Measurements from ENCODE around the gene POLR1G. TPM values are rescaled to one million over a fixed set of nuclear protein-coding genes. Genes with fewer than 3 reads are reported as not detected.
A peak's percentile ranks its signal among the peaks of the same experiment; 100 is the strongest.

The POLR1G gene
- total and polyA plus RNA-seq, 9 of the 15 experiments (the other 6 are each of a cell fraction or from before 2014, with no cell fraction given): 3.0 to 50.1 (median 27.4) TPM

- TF ChIP-seq ZFP36 (IDR thresholded peaks at IDR 0.05; ENCODE audit: low read depth, low read length, partially characterized antibody) (no peak), ARID3A (IDR thresholded peaks at IDR 0.05; ENCODE audit: borderline replicate concordance, low read depth, low read length) (peak; percentile 31; the same call in 1 of the 2 replicates), PURB (CRISPR knock-in tag; IDR thresholded peaks at IDR 0.05; ENCODE audit: low read depth) (no peak), TFAP4 (CRISPR knock-in tag; IDR thresholded peaks at IDR 0.05; ENCODE audit: borderline replicate concordance) (peak; percentile 94), ZNF830 (CRISPR knock-in tag; IDR thresholded peaks at IDR 0.05) (no peak), PBX2 (CRISPR knock-in tag; IDR thresholded peaks at IDR 0.05; ENCODE audit: low read depth) (no peak), PBX2 (tag; conservative IDR thresholded peaks at IDR 0.05; ENCODE audit: low read depth) (peak; percentile 89), NKRF (IDR thresholded peaks at IDR 0.05; ENCODE audit: borderline replicate concordance) (peak; percentile 86; the same call in 1 of the 2 replicates), HDAC2 (IDR thresholded peaks at IDR 0.05) (peak; percentile 12; the same call in 1 of the 2 replicates), IRF9 (tag; IDR thresholded peaks at IDR 0.05) (no peak), NRF1 (conservative IDR thresholded peaks at IDR 0.05 in 1 of 2, IDR thresholded peaks at IDR 0.05 in 1 of 2) (peak; percentile 57 to 71), ZNF436 (CRISPR knock-in tag; IDR thresholded peaks at IDR 0.05) (no peak), BHLHE40 (IDR thresholded peaks at IDR 0.05; ENCODE audit: low read length) (peak; percentile 42; the same call in 1 of the 2 replicates), ILK (tag; IDR thresholded peaks at IDR 0.05; ENCODE audit: borderline replicate concordance, low read depth) (no peak), ZBTB43 (CRISPR knock-in tag; IDR thresholded peaks at IDR 0.05) (peak; percentile 67; the same call in 1 of the 2 replicates), MLX (CRISPR knock-in tag; conservative IDR thresholded peaks at IDR 0.05) (no peak)
These were observed 17.2 kb downstream of the POLR1G start, which contains the start of gene ERCC1 (continued) for GRCh38 chr19:45423589-45424190.

All from K562 (cell line).